DND-41 (cell line): Measurements from ENCODE around the gene ACOT12.

Experiments
- EZH2 ChIP-seq: IDR thresholded peaks from 3 replicates; pipeline ENCODE4 v1.6.1; 2012; ENCODE audit warnings: borderline replicate concordance, low read depth, mild to moderate bottlenecking, moderate library complexity, low read length, inconsistent platforms; ENCODE audit not compliant: severe bottlenecking
- TF ChIP-seq, protein P1 (sequence below): IDR thresholded peaks from 2 replicates; pipeline ENCODE4 v1.5.1; 2012; ENCODE audit warnings: borderline replicate concordance, low read length, moderate library complexity, mild to moderate bottlenecking; ENCODE audit not compliant: poor library complexity, severe bottlenecking; ENCODE audit errors: extremely low read depth

DNA sequence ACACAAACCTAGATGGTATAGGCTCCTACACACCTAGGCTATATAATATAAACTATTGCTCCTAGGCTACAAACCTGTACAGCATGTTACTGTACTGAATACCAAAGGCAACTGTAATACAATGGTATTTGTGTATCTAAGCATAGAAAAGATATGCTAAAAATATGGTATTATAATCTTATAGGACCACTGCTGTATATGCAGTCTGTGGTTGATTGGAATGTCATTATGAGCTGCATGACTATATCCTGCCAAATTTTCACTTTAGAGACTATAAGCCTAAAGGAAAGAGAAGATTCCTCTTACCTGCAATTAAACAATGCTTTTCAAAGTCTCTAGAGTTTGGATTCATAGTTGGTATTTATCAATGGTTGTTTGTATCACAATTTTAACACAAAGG lies 24.7 kb upstream of the ACOT12 start:
- TF ChIP-seq, protein P1, sequence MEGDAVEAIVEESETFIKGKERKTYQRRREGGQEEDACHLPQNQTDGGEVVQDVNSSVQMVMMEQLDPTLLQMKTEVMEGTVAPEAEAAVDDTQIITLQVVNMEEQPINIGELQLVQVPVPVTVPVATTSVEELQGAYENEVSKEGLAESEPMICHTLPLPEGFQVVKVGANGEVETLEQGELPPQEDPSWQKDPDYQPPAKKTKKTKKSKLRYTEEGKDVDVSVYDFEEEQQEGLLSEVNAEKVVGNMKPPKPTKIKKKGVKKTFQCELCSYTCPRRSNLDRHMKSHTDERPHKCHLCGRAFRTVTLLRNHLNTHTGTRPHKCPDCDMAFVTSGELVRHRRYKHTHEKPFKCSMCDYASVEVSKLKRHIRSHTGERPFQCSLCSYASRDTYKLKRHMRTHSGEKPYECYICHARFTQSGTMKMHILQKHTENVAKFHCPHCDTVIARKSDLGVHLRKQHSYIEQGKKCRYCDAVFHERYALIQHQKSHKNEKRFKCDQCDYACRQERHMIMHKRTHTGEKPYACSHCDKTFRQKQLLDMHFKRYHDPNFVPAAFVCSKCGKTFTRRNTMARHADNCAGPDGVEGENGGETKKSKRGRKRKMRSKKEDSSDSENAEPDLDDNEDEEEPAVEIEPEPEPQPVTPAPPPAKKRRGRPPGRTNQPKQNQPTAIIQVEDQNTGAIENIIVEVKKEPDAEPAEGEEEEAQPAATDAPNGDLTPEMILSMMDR, result no peak
- TF ChIP-seq EZH2, result no peak
